ENCODE measurements around the gene ARHGEF12. TPM values are rescaled to one million over a fixed set of nuclear protein-coding genes. Genes with fewer than 3 reads are reported as not detected.
"Not testable (repeated sequence)": the region's sequence is repeated elsewhere in the genome, so short reads cannot be mapped to it uniquely, and the experiment has no call there.

Gene ARHGEF12
- total RNA-seq, 4 donors from 2014 or later, result 169 to 268 (median 197) TPM

DNA sequence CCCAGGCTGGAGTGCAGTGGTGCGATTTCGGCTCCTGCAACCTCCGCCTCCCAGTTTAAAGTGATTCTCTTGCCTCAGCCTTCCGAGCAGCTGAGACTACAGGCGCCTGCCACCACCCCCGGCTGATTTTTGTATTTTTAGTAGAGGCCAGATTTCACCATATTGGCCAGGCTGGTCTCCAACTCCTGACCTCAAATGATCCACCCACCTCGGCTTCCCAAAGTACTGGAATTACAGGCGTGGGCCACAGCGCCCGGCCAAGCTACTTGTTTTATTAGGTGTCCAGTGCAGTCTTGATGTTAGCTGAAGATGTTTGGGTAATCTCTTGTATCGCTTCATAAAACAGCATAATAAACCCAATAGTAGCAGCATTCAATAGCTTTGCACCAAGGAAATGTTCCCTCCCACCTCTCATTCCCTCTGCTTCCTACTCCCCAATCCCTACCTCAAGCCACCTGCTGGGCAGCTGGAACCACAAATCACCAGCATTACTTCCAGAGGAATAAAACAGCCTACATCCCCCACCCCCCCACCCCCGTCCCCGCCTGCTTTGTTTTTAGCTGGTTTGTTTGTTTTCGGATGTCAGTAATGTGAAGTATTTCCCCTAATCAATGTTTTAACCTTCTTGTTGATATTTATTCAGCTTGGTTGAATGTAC lies 164.3 kb downstream of the ARHGEF12 start:
- peaks cover 13 to 30% of the 10 kb centered on the region in 2 donors for H3K4me1 ChIP-seq
- TF ChIP-seq, protein P1, sequence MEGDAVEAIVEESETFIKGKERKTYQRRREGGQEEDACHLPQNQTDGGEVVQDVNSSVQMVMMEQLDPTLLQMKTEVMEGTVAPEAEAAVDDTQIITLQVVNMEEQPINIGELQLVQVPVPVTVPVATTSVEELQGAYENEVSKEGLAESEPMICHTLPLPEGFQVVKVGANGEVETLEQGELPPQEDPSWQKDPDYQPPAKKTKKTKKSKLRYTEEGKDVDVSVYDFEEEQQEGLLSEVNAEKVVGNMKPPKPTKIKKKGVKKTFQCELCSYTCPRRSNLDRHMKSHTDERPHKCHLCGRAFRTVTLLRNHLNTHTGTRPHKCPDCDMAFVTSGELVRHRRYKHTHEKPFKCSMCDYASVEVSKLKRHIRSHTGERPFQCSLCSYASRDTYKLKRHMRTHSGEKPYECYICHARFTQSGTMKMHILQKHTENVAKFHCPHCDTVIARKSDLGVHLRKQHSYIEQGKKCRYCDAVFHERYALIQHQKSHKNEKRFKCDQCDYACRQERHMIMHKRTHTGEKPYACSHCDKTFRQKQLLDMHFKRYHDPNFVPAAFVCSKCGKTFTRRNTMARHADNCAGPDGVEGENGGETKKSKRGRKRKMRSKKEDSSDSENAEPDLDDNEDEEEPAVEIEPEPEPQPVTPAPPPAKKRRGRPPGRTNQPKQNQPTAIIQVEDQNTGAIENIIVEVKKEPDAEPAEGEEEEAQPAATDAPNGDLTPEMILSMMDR (IDR thresholded peaks at IDR 0.05), result no peak
- no peak for TF ChIP-seq POLR2A (IDR thresholded peaks at IDR 0.05)
- 43 to 45% methylated on average over 13 of the region's 14 CpGs for WGBS, 2 donors
- intact Hi-C loops (cut with DNase I), result no loop called here
- H3K27me3 ChIP-seq, result no peaks in the 10 kb centered on the region
- no peaks in the 10 kb centered on the region for H3K36me3 ChIP-seq
- no peaks in the 10 kb centered on the region for H3K9me3 ChIP-seq
- H3K27ac ChIP-seq, result peak overlapping the region in 1 of 3 donors; percentile 31
- peak; percentile 58 to 61 for DNase-seq
- H3K4me3 ChIP-seq (replicated peaks in 1 of 3), result no peak overlapping the region

DNA sequence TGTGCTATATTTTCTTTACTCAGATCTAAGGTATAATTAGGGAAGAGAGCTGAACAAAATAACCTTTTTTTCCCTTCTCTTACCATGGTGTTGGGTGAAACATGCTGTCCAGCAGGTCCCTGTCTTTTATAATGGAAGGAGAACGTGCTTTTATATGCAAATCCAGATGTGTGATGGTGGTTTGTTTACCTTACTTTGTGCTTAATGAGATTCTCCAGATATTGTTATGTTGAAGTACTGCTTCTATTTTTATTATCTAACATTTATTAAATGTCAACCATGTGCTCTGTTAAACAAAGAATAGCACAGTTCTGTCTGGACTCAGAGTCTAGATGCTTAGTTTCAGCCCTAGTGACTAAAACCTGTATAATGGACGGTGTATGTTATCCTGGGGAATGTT lies 165.2 kb downstream of the ARHGEF12 start:
- 72 to 75% methylated on average over 2 of the region's 2 CpGs for WGBS, 2 donors
- intact Hi-C loops (cut with DNase I), result no loop called here
- Histone ChIP-seq H3K36me3 (no peaks in the 10 kb centered on the region), H3K4me1 (peaks cover 5 to 22% of the 10 kb centered on the region in 2 donors), H3K4me3 (replicated peaks in 1 of 3) (no peak overlapping the region), H3K27ac (no peak overlapping the region), H3K27me3 (no peaks in the 10 kb centered on the region), H3K9me3 (no peaks in the 10 kb centered on the region)
- DNase-seq, result no peak
- no peak for TF ChIP-seq POLR2A (IDR thresholded peaks at IDR 0.05)
- TF ChIP-seq, protein P1 (IDR thresholded peaks at IDR 0.05), result no peak

DNA sequence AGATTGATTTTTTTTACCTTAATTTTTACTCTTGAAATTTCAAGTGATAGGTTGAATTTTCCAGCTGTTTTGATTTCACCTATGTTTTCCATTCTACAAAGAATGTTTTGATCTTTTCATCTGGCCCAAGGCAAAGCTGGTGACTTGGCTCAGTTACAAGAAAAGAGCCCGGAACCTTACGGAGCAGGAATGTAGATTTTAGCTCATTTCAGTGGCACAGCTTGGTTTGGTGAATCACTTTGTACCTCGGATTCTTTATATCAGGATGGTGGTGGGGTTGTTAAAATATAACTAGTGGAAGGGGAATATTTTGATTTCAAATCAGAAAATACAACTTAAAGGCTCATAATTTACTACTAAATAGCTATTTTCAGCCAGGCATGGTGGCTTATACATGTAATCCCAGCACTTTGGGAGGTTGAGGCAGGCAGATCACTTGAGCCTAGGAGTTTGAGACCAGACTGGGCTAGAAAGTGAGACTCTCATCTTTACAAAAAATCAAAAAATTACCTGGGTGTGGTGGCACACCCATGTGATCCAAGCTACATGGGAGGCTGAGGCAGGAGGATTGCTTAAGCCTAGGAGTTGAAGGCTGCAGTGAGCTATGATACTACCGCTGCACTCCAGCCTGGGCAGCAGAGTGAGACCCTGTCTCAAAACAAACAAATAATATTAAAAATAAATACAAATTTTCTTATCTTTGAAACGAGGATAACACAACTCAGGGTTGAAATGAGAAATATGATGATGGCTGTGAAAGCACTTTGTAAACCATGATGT lies 166.0 kb downstream of the ARHGEF12 start:
- H3K27ac ChIP-seq, result no peak overlapping the region
- no peak overlapping the region for H3K4me3 ChIP-seq (replicated peaks in 1 of 3)
- intact Hi-C loops (cut with DNase I), result no loop called here
- whole genome bisulfite sequencing, 2 donors, result 57 to 65% methylated on average over 5 of the region's 5 CpGs
- H3K27me3 ChIP-seq, result no peaks in the 10 kb centered on the region
- DNase-seq, result no peak
- TF ChIP-seq POLR2A (IDR thresholded peaks at IDR 0.05), result no peak
- TF ChIP-seq, protein P1 (IDR thresholded peaks at IDR 0.05), result no peak
- no peaks in the 10 kb centered on the region for H3K9me3 ChIP-seq
- H3K4me1 ChIP-seq, result peaks cover 4 to 22% of the 10 kb centered on the region in 2 donors
- no peaks in the 10 kb centered on the region for H3K36me3 ChIP-seq

DNA sequence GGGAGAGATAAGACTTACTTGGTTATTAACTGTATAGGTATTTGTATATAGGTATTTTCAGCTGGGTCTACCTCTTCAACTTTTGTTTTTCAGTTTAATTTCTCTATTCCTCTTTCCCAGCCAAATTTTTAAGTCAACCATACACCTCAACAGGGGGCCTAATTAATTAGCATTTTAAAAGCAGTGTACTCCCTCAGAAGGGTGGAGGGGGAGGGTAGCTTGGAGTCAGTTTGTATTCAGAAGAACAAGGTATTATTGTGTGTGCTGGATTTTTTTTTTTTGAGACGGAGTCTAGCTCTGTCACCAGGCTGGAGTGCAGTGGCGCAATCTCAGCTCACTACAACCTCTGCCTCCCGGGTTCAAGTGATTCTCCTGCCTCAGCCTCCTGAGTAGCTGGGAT lies 167.3 kb downstream of the ARHGEF12 start:
- DNase-seq; intact Hi-C loops (cut with DNase I); H3K36me3 ChIP-seq; H3K27me3 ChIP-seq; H3K9me3 ChIP-seq; H3K27ac ChIP-seq; H3K4me3 ChIP-seq (replicated peaks in 1 of 3): not testable (repeated sequence)
- 75 to 77% methylated on average over 3 of the region's 3 CpGs for WGBS, 2 donors
- peaks cover 4 to 17% of the 10 kb centered on the region in 2 donors for H3K4me1 ChIP-seq

DNA sequence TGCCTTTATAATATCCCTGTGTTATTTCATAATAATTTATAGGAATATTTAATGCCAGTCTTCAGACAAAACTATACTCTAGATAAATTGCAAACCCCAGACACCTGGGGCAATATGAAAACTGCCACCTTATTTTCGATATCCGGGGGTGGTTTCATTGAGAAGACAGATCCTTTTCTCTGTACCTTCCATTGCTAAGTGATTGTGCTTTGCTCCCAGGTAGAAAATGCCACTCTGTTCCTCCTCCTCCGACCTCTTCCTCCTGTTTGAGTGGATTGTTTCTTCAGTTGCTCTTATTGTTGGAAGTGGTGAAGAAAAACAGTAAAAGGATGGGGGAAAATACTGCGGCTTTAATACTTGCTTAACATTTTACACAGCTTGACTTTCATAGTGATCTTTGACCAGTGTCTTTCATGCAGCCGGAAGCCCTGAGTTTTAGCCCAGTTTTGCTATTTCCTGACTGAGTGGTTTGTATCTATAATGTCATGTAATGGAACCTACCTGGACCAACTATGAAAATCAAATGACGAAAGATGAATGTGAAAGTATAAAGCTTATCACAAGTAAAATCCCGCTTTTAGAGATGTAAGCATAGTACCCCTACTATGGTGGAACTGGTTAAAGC lies 169.7 kb downstream of the ARHGEF12 start:
- TF ChIP-seq, protein P1 (IDR thresholded peaks at IDR 0.05), result no peak
- TF ChIP-seq POLR2A (IDR thresholded peaks at IDR 0.05), result no peak
- Histone ChIP-seq H3K27ac (no peak overlapping the region), H3K27me3 (no peaks in the 10 kb centered on the region), H3K4me1 (peaks cover 0 to 13% of the 10 kb centered on the region in 2 donors), H3K4me3 (replicated peaks in 1 of 3) (no peak overlapping the region), H3K36me3 (no peaks in the 10 kb centered on the region), H3K9me3 (no peaks in the 10 kb centered on the region)
- intact Hi-C loops (cut with DNase I), result loop anchor here (5.0 kb wide), 1 partner anchor 446 kb away; no protein-coding TSS in a partner anchor
- WGBS, 2 donors, result 82% methylated on average over 7 of the region's 7 CpGs
- no peak for DNase-seq

Measured in thyroid gland (tissue), 4 donors.